IMR-90 (cell line): ENCODE measurements around the gene CPED1. TPM values are rescaled to one million over a fixed set of nuclear protein-coding genes. Genes with fewer than 3 reads are reported as not detected.

Experiments
- ATAC-seq: fragments of 200-7000 bp; cut with Tn5 transposase; 2 replicates; pipeline ENCODE4 v1.9.1; 2020; ENCODE audit warnings: low read depth, mild to moderate bottlenecking, moderate library complexity
- BruUV-seq: library from RNA; stranded (reverse); fragments of 400-500 nt; replicated peaks from 2 replicates; lab custom pipeline; 2021; lab: Mats Ljungman, UMichigan
- CTCF ChIA-PET: fragments of 300-600 bp; formaldehyde crosslinking; extraction: SDS; loops from one replicate; lab custom pipeline; 2021; ENCODE audit warnings: antibody characterized with exemption; lab: Yijun Ruan, JAX
- POLR2A ChIA-PET: fragments of 300-600 bp; sonication (Branson Sonifier 250); formaldehyde crosslinking; loops from one replicate; lab custom pipeline; 2022; ENCODE audit warnings: antibody characterized with exemption; ENCODE audit not compliant: unreplicated experiment; lab: Charles Lee
- DNase-seq: peaks from one replicate; pipeline ENCODE4 v3.0.0; 2013
- H2AFZ ChIP-seq: replicated peaks from 2 replicates; pipeline ENCODE3; 2013; ENCODE audit warnings: low read length, mild to moderate bottlenecking; ENCODE audit not compliant: poor library complexity
- H2AK5ac ChIP-seq: 2 replicates; pipeline ENCODE4 v1.6.1; 2013; ENCODE audit warnings: low read depth, low read length, inconsistent platforms
- H2AK9ac ChIP-seq: replicated peaks from 2 replicates; pipeline ENCODE3; 2013; ENCODE audit warnings: mild to moderate bottlenecking, low read depth, low read length, moderate library complexity; ENCODE audit not compliant: poor library complexity
- H2BK120ac ChIP-seq: 2 replicates; pipeline ENCODE4 v1.6.1; 2013; ENCODE audit warnings: low read depth, low read length, inconsistent platforms
- H2BK15ac ChIP-seq: 3 replicates; pipeline ENCODE4 v1.6.1; 2013; ENCODE audit warnings: low read depth, low read length, inconsistent platforms
- H2BK20ac ChIP-seq: 2 replicates; pipeline ENCODE4 v1.6.1; 2013; ENCODE audit warnings: low read depth, mild to moderate bottlenecking, inconsistent platforms, low read length, moderate library complexity
- H2BK5ac ChIP-seq: 2 replicates; pipeline ENCODE4 v1.6.1; 2013; ENCODE audit warnings: mild to moderate bottlenecking, low read depth, low read length, inconsistent platforms; ENCODE audit not compliant: poor library complexity, severe bottlenecking
- H3K14ac ChIP-seq: replicated peaks from 2 replicates; pipeline ENCODE4 v1.6.1; 2013; ENCODE audit warnings: low read depth, low read length, inconsistent platforms
- H3K18ac ChIP-seq: 2 replicates; pipeline ENCODE4 v1.6.1; 2013; ENCODE audit warnings: low read depth, low read length, control low read depth
- H3K23ac ChIP-seq: 2 replicates; pipeline ENCODE4 v1.6.1; 2013; ENCODE audit warnings: low read depth, low read length, inconsistent platforms
- H3K27ac ChIP-seq: 2 replicates; pipeline ENCODE4 v1.5.1; 2013; ENCODE audit warnings: mild to moderate bottlenecking, control low read depth, low read length; ENCODE audit not compliant: insufficient read depth
- H3K27me3 ChIP-seq: 2 replicates; pipeline ENCODE4 v1.6.1; 2013; ENCODE audit warnings: low read length; ENCODE audit not compliant: control insufficient read depth, insufficient read depth
- H3K36me3 ChIP-seq: 2 replicates; pipeline ENCODE4 v1.6.1; 2013; ENCODE audit warnings: low read length, mixed read lengths; ENCODE audit not compliant: control insufficient read depth, insufficient read depth
- H3K4ac ChIP-seq: 2 replicates; pipeline ENCODE4 v1.6.1; 2013; ENCODE audit warnings: low read depth, low read length, inconsistent platforms
- H3K4me1 ChIP-seq: 2 replicates; pipeline ENCODE4 v1.6.1; 2013; ENCODE audit warnings: low read length, mixed read lengths; ENCODE audit not compliant: control insufficient read depth, insufficient read depth
- H3K4me2 ChIP-seq: 2 replicates; pipeline ENCODE4 v1.6.1; 2013; ENCODE audit warnings: low read depth, mild to moderate bottlenecking, control low read depth, low read length, moderate library complexity
- H3K4me3 ChIP-seq: 2 replicates; pipeline ENCODE4 v1.5.1; 2013; ENCODE audit warnings: low read depth, mild to moderate bottlenecking, control low read depth, low read length, moderate library complexity; ENCODE audit not compliant: insufficient read depth
- H3K56ac ChIP-seq: 2 replicates; pipeline ENCODE4 v1.6.1; 2013; ENCODE audit warnings: low read length, inconsistent platforms; ENCODE audit not compliant: insufficient read depth; ENCODE audit errors: extremely low read depth
- H3K79me1 ChIP-seq, 2 experiments: 2 replicates each; pipeline ENCODE4 v1.6.1; 2013; ENCODE audit warnings: low read length in 2 of 2, inconsistent platforms in 1 of 2, low read depth in 1 of 2
- H3K9ac ChIP-seq: 2 replicates; pipeline ENCODE4 v1.6.1; 2013; ENCODE audit warnings: low read depth, low read length, control low read depth
- H3K9me1 ChIP-seq: 2 replicates; pipeline ENCODE4 v1.6.1; 2013; ENCODE audit warnings: low read length, inconsistent platforms; ENCODE audit not compliant: insufficient read depth
- H3K9me3 ChIP-seq: 2 replicates; pipeline ENCODE4 v1.6.1; 2013; ENCODE audit warnings: low read length; ENCODE audit not compliant: control insufficient read depth, insufficient read depth
- H4K20me1 ChIP-seq: 2 replicates; pipeline ENCODE4 v1.6.1; 2013; ENCODE audit warnings: low read length, inconsistent platforms; ENCODE audit not compliant: insufficient read depth
- H4K5ac ChIP-seq: 2 replicates; pipeline ENCODE4 v1.6.1; 2013; ENCODE audit warnings: mild to moderate bottlenecking, low read depth, low read length, control low read depth
- H4K8ac ChIP-seq, 2 experiments: 2 replicates each; pipeline ENCODE4 v1.6.1; 2013; ENCODE audit warnings: low read depth in 2 of 2, low read length in 2 of 2, control low read depth in 1 of 2, inconsistent platforms in 1 of 2
- H4K91ac ChIP-seq: 2 replicates; pipeline ENCODE4 v1.6.1; 2013; ENCODE audit warnings: low read depth, low read length, inconsistent platforms; ENCODE audit not compliant: insufficient read depth
- CEBPB ChIP-seq: IDR thresholded peaks from 2 replicates; pipeline ENCODE4 v1.6.1; 2012; ENCODE audit warnings: low read depth, low read length, improper control_type of control experiment
- RAD21 ChIP-seq: IDR thresholded peaks from 2 replicates; pipeline ENCODE4 v1.6.1; 2012; ENCODE audit warnings: low read length, improper control_type of control experiment
- WGBS, 2 experiments: methylation state at CpG; one replicate each; pipeline versions ENCODE4 v1.1.5 to v1.1.7; 2013; ENCODE audit warnings: missing lambda C conversion rate in 2 of 2; ENCODE audit not compliant: insufficient read length in 1 of 2; ENCODE audit errors: extremely low coverage in 2 of 2; 5-methylcytosine and 5-hydroxymethylcytosine counted together
- dilution Hi-C: fragments of 300-500 bp; cut with HindIII; formaldehyde crosslinking; loops from one replicate; pipeline ENCODE4 v1.14.3; 2018; ENCODE audit warnings: low sequenced_read_pairs; ENCODE audit not compliant: unreplicated experiment
- in situ Hi-C: fragments of 300-500 bp; cut with MboI; formaldehyde crosslinking; loops from 3 replicates; pipeline ENCODE4 v1.14.3; 2019; ENCODE audit warnings: low sequenced_read_pairs, inconsistent platforms, mixed read lengths
- intact Hi-C: fragments of 100-400 bp; cut with micrococcal nuclease; formaldehyde crosslinking; loops from 2 replicates; pipeline ENCODE4 v1.10.0; 2022
- polyA plus RNA-seq, 3 experiments: library from polyadenylated mRNA; depleted of rRNA; stranded (reverse); fragments of >200 nt; gene quantifications; 2 replicates each; pipeline ENCODE4 v1.2.3, GENCODE V29; 2012; ENCODE audit warnings: low replicate concordance in 1 of 3
- total RNA-seq: library from RNA; depleted of rRNA; stranded (reverse); fragments of >200 nt; gene quantifications from 2 replicates; pipeline ENCODE4 v1.2.3, GENCODE V29; 2012

CPED1 gene
- total and polyA plus RNA-seq, 2 of the 4 experiments (the other 2 are of a cell fraction), result 31.2 to 96.8 TPM

- in situ Hi-C loops (no loop called here), intact Hi-C loops (loop anchor here (2.0 to 5.0 kb wide), 2 partner anchors 302 to 317 kb away; no protein-coding TSS in a partner anchor), dilution Hi-C loops (no loop called here)
- H2BK20ac ChIP-seq, result no peak overlapping the region
- peak overlapping the region; percentile 79 for H2BK5ac ChIP-seq
- DNase-seq (peak; percentile 47), ATAC-seq (peak; percentile 29)
- TF ChIP-seq CEBPB (peak; percentile 87), RAD21 (no peak)
- H3K4ac ChIP-seq, result no peak overlapping the region
- H3K56ac ChIP-seq, result no peak overlapping the region
- no TSS peak for BruUV-seq
- no peak overlapping the region; the same call in 1 of the 2 replicates for H2BK120ac ChIP-seq
- WGBS, 2 experiments, result 40% methylated on average over 1 of the region's 6 CpGs; no CpG with 5 or more reads in 1 of the 2 experiments
- H3K79me1 ChIP-seq, result peaks cover 8 to 24% of the 10 kb centered on the region in 2 experiments
- H3K9me3 ChIP-seq, result no peaks in the 10 kb centered on the region
- peak overlapping the region; percentile 44; the same call in 1 of the 3 replicates for H2BK15ac ChIP-seq
- no peaks in the 10 kb centered on the region for H3K9me1 ChIP-seq
- H2AK9ac ChIP-seq, result no peak overlapping the region
- no peaks in the 10 kb centered on the region for H3K27me3 ChIP-seq
- H4K91ac ChIP-seq, result no peak overlapping the region
- no peak overlapping the region for H2AFZ ChIP-seq
- CTCF ChIA-PET, result no interaction called here
- peak overlapping the region; percentile 73; the same call in 1 of the 2 replicates for H4K5ac ChIP-seq
- no peak overlapping the region; the same call in 1 of the 2 replicates for H3K23ac ChIP-seq
- H4K20me1 ChIP-seq, result no peaks in the 10 kb centered on the region
- H3K18ac ChIP-seq, result peak overlapping the region; percentile 69; the same call in 1 of the 2 replicates
- POLR2A ChIA-PET, result no interaction called here
- peak overlapping the region; percentile 27; the same call in 1 of the 2 replicates for H2AK5ac ChIP-seq
- H3K4me2 ChIP-seq, result peak overlapping the region; percentile 50; the same call in 1 of the 2 replicates
- no peak overlapping the region for H3K27ac ChIP-seq
- H4K8ac ChIP-seq, result no peak overlapping the region
- peaks cover 9% of the 10 kb centered on the region for H3K4me1 ChIP-seq
- H3K9ac ChIP-seq, result no peak overlapping the region
- H3K14ac ChIP-seq, result 0 out of 2 replicates have a peak overlapping the region, but pooled peaks have one; percentile 30
- no peak overlapping the region for H3K4me3 ChIP-seq
- H3K36me3 ChIP-seq, result no peaks in the 10 kb centered on the region; the same call in 1 of the 2 replicates
These were observed 120.6 kb downstream of the CPED1 start for GRCh38 chr7:121109145-121109544.
